Measurements from ENCODE around the gene CHIC2.

DNA sequence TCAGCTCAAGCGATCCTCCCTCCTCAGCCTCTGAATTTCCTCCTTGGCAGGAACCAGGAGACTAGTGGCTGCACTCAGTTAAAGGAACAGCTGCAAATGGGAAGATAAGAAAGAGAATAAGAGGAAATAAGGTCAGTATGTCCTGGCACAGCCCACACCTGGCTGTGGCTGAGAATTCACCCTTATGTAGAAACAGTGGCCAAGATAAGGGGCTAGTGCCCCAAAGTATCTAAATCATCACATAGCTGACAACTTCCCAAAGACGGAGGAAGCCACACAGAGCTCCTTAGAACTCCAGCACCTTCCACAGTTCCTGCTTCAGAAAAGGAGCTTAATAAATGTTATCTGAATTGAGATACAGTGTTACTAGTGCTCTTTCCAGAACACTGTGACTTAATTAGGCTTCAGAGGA, 2.3 kb upstream of the CHIC2 start:
- TF ChIP-seq POLR2AphosphoS5 (IDR thresholded peaks at IDR 0.05; ENCODE audit: low read depth, low read length) (no peak), SRF (IDR thresholded peaks at IDR 0.05; ENCODE audit: low read depth, low read length) (no peak), GABPA (IDR thresholded peaks at IDR 0.05; ENCODE audit: borderline replicate concordance, insufficient read depth, low read length) (no peak)
- TF ChIP-seq, protein P1, sequence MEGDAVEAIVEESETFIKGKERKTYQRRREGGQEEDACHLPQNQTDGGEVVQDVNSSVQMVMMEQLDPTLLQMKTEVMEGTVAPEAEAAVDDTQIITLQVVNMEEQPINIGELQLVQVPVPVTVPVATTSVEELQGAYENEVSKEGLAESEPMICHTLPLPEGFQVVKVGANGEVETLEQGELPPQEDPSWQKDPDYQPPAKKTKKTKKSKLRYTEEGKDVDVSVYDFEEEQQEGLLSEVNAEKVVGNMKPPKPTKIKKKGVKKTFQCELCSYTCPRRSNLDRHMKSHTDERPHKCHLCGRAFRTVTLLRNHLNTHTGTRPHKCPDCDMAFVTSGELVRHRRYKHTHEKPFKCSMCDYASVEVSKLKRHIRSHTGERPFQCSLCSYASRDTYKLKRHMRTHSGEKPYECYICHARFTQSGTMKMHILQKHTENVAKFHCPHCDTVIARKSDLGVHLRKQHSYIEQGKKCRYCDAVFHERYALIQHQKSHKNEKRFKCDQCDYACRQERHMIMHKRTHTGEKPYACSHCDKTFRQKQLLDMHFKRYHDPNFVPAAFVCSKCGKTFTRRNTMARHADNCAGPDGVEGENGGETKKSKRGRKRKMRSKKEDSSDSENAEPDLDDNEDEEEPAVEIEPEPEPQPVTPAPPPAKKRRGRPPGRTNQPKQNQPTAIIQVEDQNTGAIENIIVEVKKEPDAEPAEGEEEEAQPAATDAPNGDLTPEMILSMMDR (IDR thresholded peaks at IDR 0.05; ENCODE audit: control extremely low read depth in 1 of 3, insufficient read depth in 1 of 3, low read depth in 1 of 3, low read length in 3 of 3), result no peak
- TF ChIP-seq, protein P2, sequence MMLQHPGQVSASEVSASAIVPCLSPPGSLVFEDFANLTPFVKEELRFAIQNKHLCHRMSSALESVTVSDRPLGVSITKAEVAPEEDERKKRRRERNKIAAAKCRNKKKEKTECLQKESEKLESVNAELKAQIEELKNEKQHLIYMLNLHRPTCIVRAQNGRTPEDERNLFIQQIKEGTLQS (IDR thresholded peaks at IDR 0.05; ENCODE audit: insufficient read depth, low read depth, low read length), result no peak

Measured in H1 (cell line).